ENCODE data around the gene POLH. TPM values are rescaled to one million over a fixed set of nuclear protein-coding genes. Genes with fewer than 3 reads are reported as not detected.
"Not testable (repeated sequence)": the region's sequence is repeated elsewhere in the genome, so short reads cannot be mapped to it uniquely, and the experiment has no call there.

The POLH gene
- total RNA-seq, 6 donors from 2014 or later = 9.1 to 27.5 (median 19.8) TPM

GRCh38 chr6:43541774-43542471, 34.1 kb upstream of the POLH start:
- Histone ChIP-seq H3K9me3 (no peaks in the 10 kb centered on the region), H3K4me1 (no peaks in the 10 kb centered on the region), H3K27me3 (no peaks in the 10 kb centered on the region), H3K27ac (no peak overlapping the region), H3K36me3 (peaks cover 9 to 89% (median 55%) of the 10 kb centered on the region in 4 donors), H3K4me3 (no peak overlapping the region)
- ATAC-seq (ENCODE audit: low FRiP score in 2 of 2) (no peak), DNase-seq (no peak)
- TF ChIP-seq POLR2AphosphoS5 (IDR thresholded peaks at IDR 0.05) (no peak), POLR2A (IDR thresholded peaks at IDR 0.05) (no peak), CTCF (IDR thresholded peaks at IDR 0.05) (no peak), EP300 (IDR thresholded peaks at IDR 0.05) (no peak)
- WGBS, 2 donors = 94% methylated on average over 8 of the region's 8 CpGs

- H3K4me1 ChIP-seq = no peaks in the 10 kb centered on the region
- DNase-seq (no peak), ATAC-seq (ENCODE audit: low FRiP score in 2 of 2) (no peak)
- H3K27me3 ChIP-seq = no peaks in the 10 kb centered on the region
- 74 to 85% methylated on average over 4 of the region's 4 CpGs for WGBS, 2 donors
- TF ChIP-seq CTCF (IDR thresholded peaks at IDR 0.05) = no peak
- no peak for TF ChIP-seq EP300 (IDR thresholded peaks at IDR 0.05)
- TF ChIP-seq POLR2A (IDR thresholded peaks at IDR 0.05) = no peak
- TF ChIP-seq POLR2AphosphoS5 (IDR thresholded peaks at IDR 0.05) = no peak
- H3K27ac ChIP-seq = no peak overlapping the region
- no peaks in the 10 kb centered on the region for H3K9me3 ChIP-seq
- no peak overlapping the region for H3K4me3 ChIP-seq
- peaks cover 9 to 93% (median 69%) of the 10 kb centered on the region in 4 donors for H3K36me3 ChIP-seq
Measured at GRCh38 chr6:43544461-43544860, 31.5 kb upstream of the POLH start.

GRCh38 chr6:43547222-43547621, 28.8 kb upstream of the POLH start:
- DNase-seq (no peak), ATAC-seq (ENCODE audit: low FRiP score in 2 of 2) (no peak)
- H3K27ac ChIP-seq = no peak overlapping the region
- TF ChIP-seq CTCF (IDR thresholded peaks at IDR 0.05) (no peak), POLR2A (IDR thresholded peaks at IDR 0.05) (no peak), EP300 (IDR thresholded peaks at IDR 0.05) (no peak), POLR2AphosphoS5 (IDR thresholded peaks at IDR 0.05) (no peak)
- H3K4me1 ChIP-seq = no peaks in the 10 kb centered on the region
- H3K36me3 ChIP-seq = peaks cover 3 to 100% (median 79%) of the 10 kb centered on the region in 4 donors
- H3K4me3 ChIP-seq = no peak overlapping the region
- 83 to 95% methylated on average over 3 of the region's 3 CpGs for WGBS, 2 donors
- no peaks in the 10 kb centered on the region for H3K9me3 ChIP-seq
- no peaks in the 10 kb centered on the region for H3K27me3 ChIP-seq

- H3K27ac ChIP-seq; DNase-seq; ATAC-seq (ENCODE audit: low FRiP score in 2 of 2); H3K4me1 ChIP-seq; H3K9me3 ChIP-seq; H3K27me3 ChIP-seq; H3K4me3 ChIP-seq: not testable (repeated sequence)
- peaks cover 30 to 100% (median 67%) of the 10 kb centered on the region in 4 donors for H3K36me3 ChIP-seq
- 96 to 99% methylated on average over 7 of the region's 7 CpGs for WGBS, 2 donors
Measured at GRCh38 chr6:43557620-43558019, 18.4 kb upstream of the POLH start.

- no peak for ATAC-seq (ENCODE audit: low FRiP score in 2 of 2)
- H3K4me1 ChIP-seq = no peaks in the 10 kb centered on the region
- no peak overlapping the region for H3K4me3 ChIP-seq
- TF ChIP-seq POLR2AphosphoS5 (IDR thresholded peaks at IDR 0.05) (no peak), CTCF (IDR thresholded peaks at IDR 0.05) (no peak), EP300 (IDR thresholded peaks at IDR 0.05) (no peak), POLR2A (IDR thresholded peaks at IDR 0.05) (no peak)
- H3K36me3 ChIP-seq = peaks cover 40 to 100% (median 71%) of the 10 kb centered on the region in 4 donors
- no peak for DNase-seq
- H3K9me3 ChIP-seq = no peaks in the 10 kb centered on the region
- H3K27me3 ChIP-seq = no peaks in the 10 kb centered on the region
- no peak overlapping the region for H3K27ac ChIP-seq
Measured at GRCh38 chr6:43559328-43559727, 16.7 kb upstream of the POLH start.
